NCI-H1048 (cell line): ENCODE results near the gene SP6.

Experiments
- DNase-seq: peaks from one replicate; lab custom pipeline; 2025; lab: John Stamatoyannopoulos, UW

The SP6 gene

GRCh38 chr17:47811709-47812108 is 39.3 kb downstream of the SP6 start:
- DNase-seq, result no peak

- no peak for DNase-seq
Measured at GRCh38 chr17:47810901-47811635, 39.9 kb downstream of the SP6 start.

GRCh38 chr17:47810200-47810821 is 40.7 kb downstream of the SP6 start:
- DNase-seq, result no peak

- DNase-seq, result no peak
Measured at GRCh38 chr17:47808830-47809480, 42.0 kb downstream of the SP6 start.

GRCh38 chr17:47808036-47808829 is 42.7 kb downstream of the SP6 start:
- DNase-seq, result no peak

- DNase-seq, result no peak
Measured at GRCh38 chr17:47807421-47807820, 43.5 kb downstream of the SP6 start.

- no peak for DNase-seq
Measured at GRCh38 chr17:47806913-47807255, 44.1 kb downstream of the SP6 start.

- no peak for DNase-seq
Measured at GRCh38 chr17:47806026-47806912, 44.7 kb downstream of the SP6 start.

- no peak for DNase-seq
Measured at GRCh38 chr17:47804461-47804860, 46.5 kb downstream of the SP6 start.

- DNase-seq, result no peak
Measured at GRCh38 chr17:47803751-47804150, 47.2 kb downstream of the SP6 start.

- no peak for DNase-seq
Measured at GRCh38 chr17:47803201-47803600, 47.8 kb downstream of the SP6 start.

- no peak for DNase-seq
Measured at GRCh38 chr17:47802341-47803022, 48.5 kb downstream of the SP6 start.

GRCh38 chr17:47801906-47802305 is 49.1 kb downstream of the SP6 start:
- DNase-seq, result no peak

GRCh38 chr17:47801176-47801765 is 49.7 kb downstream of the SP6 start:
- DNase-seq, result no peak

- DNase-seq, result no peak
Measured at GRCh38 chr17:47800686-47801085, 50.3 kb downstream of the SP6 start.

GRCh38 chr17:47797797-47798196 is 53.2 kb downstream of the SP6 start:
- DNase-seq, result no peak
